Breast epithelium (tissue), 4 donors: ENCODE results near the gene ARHGAP45. TPM values are rescaled to one million over a fixed set of nuclear protein-coding genes. Genes with fewer than 3 reads are reported as not detected.

Experiments
- DNase-seq, 2 donors: peaks; one replicate each; pipeline ENCODE4 v3.0.0-alpha.2; 2019; ENCODE audit warnings: low spot score in 2 of 2
- H3K27ac ChIP-seq, 2 donors: fragments of 200-600 bp; sonication (generic) in 1 of 2; one replicate each; pipeline ENCODE4 v1.5.1; 2016 to 2019; ENCODE audit warnings: mild to moderate bottlenecking in 1 of 2
- H3K27me3 ChIP-seq, 2 donors: fragments of 200-600 bp; sonication (generic) in 1 of 2; one replicate each; pipeline versions ENCODE4 v1.5.1 to v1.6.0; 2017 to 2019; ENCODE audit warnings: control low read depth in 1 of 2, mild to moderate bottlenecking in 1 of 2
- H3K36me3 ChIP-seq: fragments of 200-600 bp; one replicate; pipeline ENCODE4 v1.5.1; 2019
- H3K4me1 ChIP-seq, 2 donors: fragments of 200-600 bp; sonication (generic); one replicate each; pipeline ENCODE4 v1.5.1; 2016 to 2019; ENCODE audit warnings: control low read depth in 1 of 2
- H3K4me3 ChIP-seq, 3 donors: fragments of 200-600 bp; sonication (generic); 1 replicate in 2 of 3; 2 replicates in 1 of 3; pipeline ENCODE4 v1.5.1; 2016 to 2019; ENCODE audit warnings: mild to moderate bottlenecking in 3 of 3, moderate library complexity in 2 of 3
- H3K9me3 ChIP-seq, 2 donors: fragments of 200-600 bp; sonication (generic) in 1 of 2; one replicate each; pipeline ENCODE4 v1.5.1; 2016 to 2019; ENCODE audit warnings: control low read depth in 1 of 2
- POLR2A ChIP-seq: fragments of 450-650 bp; IDR thresholded peaks from one replicate; pipeline ENCODE4 v1.6.1; 2016; ENCODE audit warnings: antibody characterized with exemption, mild to moderate bottlenecking, moderate library complexity
- POLR2AphosphoS5 ChIP-seq, 3 donors: sonication (generic); formaldehyde crosslinking; IDR thresholded peaks; one replicate each; pipeline ENCODE4 v1.6.1; 2017; ENCODE audit warnings: antibody characterized with exemption in 3 of 3
- intact Hi-C: fragments of 100-400 bp; cut with DNase I; formaldehyde crosslinking; loops from one replicate; pipeline ENCODE4 v1.15.1; 2023; ENCODE audit warnings: low total_unique reads
- total RNA-seq, 3 donors: library from RNA; depleted of rRNA; stranded (reverse); fragments of >200 nt; gene quantifications; one replicate each; pipeline ENCODE4 v1.1.0, GENCODE V29; 2016
- TF ChIP-seq, protein P1 (sequence below), 3 donors: fragments of 450-650 bp; IDR thresholded peaks; one replicate each; pipeline ENCODE4 v1.5.1; 2016 to 2017; ENCODE audit warnings: antibody characterized with exemption in 3 of 3, mild to moderate bottlenecking in 3 of 3, moderate library complexity in 3 of 3

Gene ARHGAP45
- total RNA-seq, 3 donors from 2014 or later: 18.7 to 43.2 (median 23.9) TPM

DNA sequence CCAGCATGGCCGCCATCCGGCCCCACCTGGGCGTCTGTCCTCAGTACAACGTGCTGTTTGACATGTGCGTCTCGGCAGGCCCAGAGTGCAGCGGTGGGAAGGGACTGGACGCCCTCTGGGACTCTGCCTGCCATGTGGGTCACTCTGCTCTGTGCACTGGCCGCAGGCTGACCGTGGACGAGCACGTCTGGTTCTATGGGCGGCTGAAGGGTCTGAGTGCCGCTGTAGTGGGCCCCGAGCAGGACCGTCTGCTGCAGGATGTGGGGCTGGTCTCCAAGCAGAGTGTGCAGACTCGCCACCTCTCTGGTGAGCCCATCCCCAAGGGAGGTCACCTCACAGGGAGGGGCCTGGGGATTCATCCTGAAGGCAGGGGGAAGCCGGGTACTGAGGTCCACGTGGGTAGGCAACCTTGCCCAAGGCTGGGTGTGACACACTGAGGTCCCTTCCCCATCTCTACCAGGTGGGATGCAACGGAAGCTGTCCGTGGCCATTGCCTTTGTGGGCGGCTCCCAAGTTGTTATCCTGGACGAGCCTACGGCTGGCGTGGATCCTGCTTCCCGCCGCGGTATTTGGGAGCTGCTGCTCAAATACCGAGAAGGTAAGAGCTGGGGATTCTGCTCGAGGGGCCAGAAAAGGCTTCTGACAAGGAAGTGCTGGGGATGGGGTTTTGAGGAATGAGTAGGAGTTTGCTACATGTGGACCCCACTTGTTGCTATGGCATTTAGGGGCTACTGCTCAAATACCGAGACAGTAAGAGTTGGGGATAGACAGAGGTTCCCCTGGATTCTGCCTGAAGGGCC, 15.8 kb upstream of the ARHGAP45 start:
- Histone ChIP-seq H3K27ac (no peak overlapping the region), H3K4me3 (no peak overlapping the region), H3K9me3 (peaks cover 13 to 18% of the 10 kb centered on the region in 2 donors), H3K27me3 (no peaks in the 10 kb centered on the region), H3K4me1 (no peaks in the 10 kb centered on the region), H3K36me3 (no peaks in the 10 kb centered on the region)
- no peak for TF ChIP-seq POLR2A
- TF ChIP-seq, protein P1, sequence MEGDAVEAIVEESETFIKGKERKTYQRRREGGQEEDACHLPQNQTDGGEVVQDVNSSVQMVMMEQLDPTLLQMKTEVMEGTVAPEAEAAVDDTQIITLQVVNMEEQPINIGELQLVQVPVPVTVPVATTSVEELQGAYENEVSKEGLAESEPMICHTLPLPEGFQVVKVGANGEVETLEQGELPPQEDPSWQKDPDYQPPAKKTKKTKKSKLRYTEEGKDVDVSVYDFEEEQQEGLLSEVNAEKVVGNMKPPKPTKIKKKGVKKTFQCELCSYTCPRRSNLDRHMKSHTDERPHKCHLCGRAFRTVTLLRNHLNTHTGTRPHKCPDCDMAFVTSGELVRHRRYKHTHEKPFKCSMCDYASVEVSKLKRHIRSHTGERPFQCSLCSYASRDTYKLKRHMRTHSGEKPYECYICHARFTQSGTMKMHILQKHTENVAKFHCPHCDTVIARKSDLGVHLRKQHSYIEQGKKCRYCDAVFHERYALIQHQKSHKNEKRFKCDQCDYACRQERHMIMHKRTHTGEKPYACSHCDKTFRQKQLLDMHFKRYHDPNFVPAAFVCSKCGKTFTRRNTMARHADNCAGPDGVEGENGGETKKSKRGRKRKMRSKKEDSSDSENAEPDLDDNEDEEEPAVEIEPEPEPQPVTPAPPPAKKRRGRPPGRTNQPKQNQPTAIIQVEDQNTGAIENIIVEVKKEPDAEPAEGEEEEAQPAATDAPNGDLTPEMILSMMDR (IDR thresholded peaks at IDR 0.05): no peak
- no peak for TF ChIP-seq POLR2AphosphoS5 (IDR thresholded peaks at IDR 0.05)
- intact Hi-C loops: no loop called here
- DNase-seq: no peak

DNA sequence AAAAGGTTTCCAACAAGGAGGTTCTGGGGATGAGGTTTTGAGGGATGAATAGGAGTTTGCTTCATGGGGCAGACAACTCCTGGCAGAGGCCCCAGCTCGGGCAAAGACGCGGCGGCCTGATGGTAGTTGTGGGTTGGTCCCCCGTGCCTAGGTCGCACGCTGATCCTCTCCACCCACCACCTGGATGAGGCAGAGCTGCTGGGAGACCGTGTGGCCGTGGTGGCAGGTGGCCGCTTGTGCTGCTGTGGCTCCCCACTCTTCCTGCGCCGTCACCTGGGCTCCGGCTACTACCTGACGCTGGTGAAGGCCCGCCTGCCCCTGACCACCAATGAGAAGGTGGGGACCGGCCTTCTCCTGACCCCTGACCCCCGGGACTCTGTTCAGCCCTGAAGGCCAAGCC, 15.2 kb upstream of the ARHGAP45 start:
- H3K36me3 ChIP-seq: no peaks in the 10 kb centered on the region
- H3K4me1 ChIP-seq: no peaks in the 10 kb centered on the region
- H3K4me3 ChIP-seq: no peak overlapping the region
- H3K27ac ChIP-seq: no peak overlapping the region
- TF ChIP-seq, protein P1 (IDR thresholded peaks at IDR 0.05): no peak
- TF ChIP-seq POLR2AphosphoS5 (IDR thresholded peaks at IDR 0.05) (no peak), POLR2A (no peak)
- H3K27me3 ChIP-seq: no peaks in the 10 kb centered on the region
- no peak for DNase-seq
- intact Hi-C loops: no loop called here
- H3K9me3 ChIP-seq: peaks cover 19 to 24% of the 10 kb centered on the region in 2 donors

DNA sequence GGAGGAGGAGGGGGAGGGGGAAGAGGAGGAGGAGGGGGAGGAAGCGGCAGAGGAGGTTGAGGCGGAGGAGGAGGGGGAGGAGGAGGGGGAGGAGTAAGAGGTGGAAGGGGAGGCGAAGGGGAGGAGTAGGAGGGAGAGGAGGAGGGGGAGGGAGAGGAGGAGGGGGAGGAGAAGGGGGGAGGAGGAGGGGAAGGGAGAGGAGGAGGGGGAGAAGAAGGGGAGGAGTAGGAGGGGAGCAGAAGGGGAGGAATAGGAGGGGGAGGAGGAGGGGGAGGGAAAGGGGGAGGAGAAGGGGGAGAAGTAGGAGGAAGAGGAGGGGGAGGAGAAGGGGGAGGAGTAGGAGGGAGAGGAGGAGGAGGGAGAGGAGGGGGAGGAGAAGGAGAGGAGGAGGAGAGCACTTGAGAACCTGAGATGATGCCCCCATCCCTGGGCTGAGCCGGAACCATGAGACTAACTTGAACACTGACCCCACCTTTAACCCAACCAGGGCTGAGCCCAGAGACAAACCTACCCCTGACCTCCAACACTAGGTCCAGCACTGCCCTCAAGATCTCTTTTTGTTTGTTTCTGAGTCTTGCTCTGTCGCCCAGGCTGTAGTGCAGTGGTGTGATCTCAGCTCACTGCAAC, 14.5 kb upstream of the ARHGAP45 start:
- intact Hi-C loops: no loop called here
- no peak for DNase-seq
- Histone ChIP-seq H3K27ac (no peak overlapping the region), H3K4me1 (no peaks in the 10 kb centered on the region), H3K36me3 (no peaks in the 10 kb centered on the region), H3K27me3 (no peaks in the 10 kb centered on the region), H3K4me3 (no peak overlapping the region), H3K9me3 (peaks cover 25 to 31% of the 10 kb centered on the region in 2 donors)
- TF ChIP-seq, protein P1 (IDR thresholded peaks at IDR 0.05): no peak
- TF ChIP-seq POLR2A (no peak), POLR2AphosphoS5 (IDR thresholded peaks at IDR 0.05) (no peak)

DNA sequence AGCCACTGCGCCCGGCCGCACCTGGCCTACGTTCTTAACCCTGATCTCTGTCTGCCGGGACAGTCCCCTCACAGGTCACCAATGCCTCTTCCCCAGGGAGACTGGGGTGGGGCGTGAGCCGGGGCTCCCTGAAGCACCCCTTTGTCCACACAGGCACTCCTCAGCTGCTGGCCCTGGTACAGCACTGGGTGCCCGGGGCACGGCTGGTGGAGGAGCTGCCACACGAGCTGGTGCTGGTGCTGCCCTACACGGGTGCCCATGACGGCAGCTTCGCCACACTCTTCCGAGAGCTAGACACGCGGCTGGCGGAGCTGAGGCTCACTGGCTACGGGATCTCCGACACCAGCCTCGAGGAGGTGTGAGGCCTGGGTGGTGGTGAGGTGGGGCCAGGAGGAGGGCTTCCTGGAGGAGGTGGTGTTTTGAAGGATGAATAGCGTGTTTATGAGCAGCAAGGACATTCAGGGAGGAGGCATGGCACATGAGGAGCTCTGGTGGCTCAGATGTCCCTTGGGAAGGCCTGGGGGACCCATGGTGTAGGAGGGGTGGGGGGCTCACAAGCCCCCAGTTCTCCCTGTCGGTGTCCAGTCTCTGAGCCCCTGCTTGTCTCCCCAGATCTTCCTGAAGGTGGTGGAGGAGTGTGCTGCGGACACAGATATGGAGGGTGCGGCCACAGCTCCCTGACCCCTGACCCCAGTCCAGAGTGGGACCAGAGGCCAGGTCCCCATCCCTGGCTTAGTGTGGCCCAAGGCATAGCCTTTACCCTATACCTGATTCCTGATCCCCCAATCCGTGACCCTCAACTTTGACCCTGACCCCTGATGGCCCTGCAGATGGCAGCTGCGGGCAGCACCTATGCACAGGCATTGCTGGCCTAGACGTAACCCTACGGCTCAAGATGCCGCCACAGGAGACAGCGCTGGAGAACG, 13.5 kb upstream of the ARHGAP45 start:
- no peak for TF ChIP-seq POLR2A
- TF ChIP-seq, protein P1 (IDR thresholded peaks at IDR 0.05): no peak
- Histone ChIP-seq H3K36me3 (no peaks in the 10 kb centered on the region), H3K9me3 (peaks cover 35 to 41% of the 10 kb centered on the region in 2 donors), H3K27ac (no peak overlapping the region), H3K27me3 (no peaks in the 10 kb centered on the region), H3K4me1 (no peaks in the 10 kb centered on the region), H3K4me3 (no peak overlapping the region)
- no peak for DNase-seq
- intact Hi-C loops: no loop called here
